HT1080 (cell line): ENCODE measurements around the gene BCAS1. TPM values are rescaled to one million over a fixed set of nuclear protein-coding genes. Genes with fewer than 3 reads are reported as not detected.
"Not testable (repeated sequence)": the region's sequence is repeated elsewhere in the genome, so short reads cannot be mapped to it uniquely, and the experiment has no call there.

ENCODE experiments used
- DNase-seq: peaks from one replicate; pipeline ENCODE4 v3.0.0-alpha.2; 2015; ENCODE audit warnings: low read depth
- total RNA-seq: library from RNA; depleted of rRNA; stranded (reverse); fragments of >200 nt; shearing (Covaris generic); gene quantifications from 2 replicates; pipeline ENCODE4 v1.2.3, GENCODE V29; 2014

BCAS1 gene
- total RNA-seq, 1 experiment from 2014 or later: 0.06 TPM

- no peak for DNase-seq
These were observed 49.5 kb downstream of the BCAS1 start for GRCh38 chr20:54020868-54021267.

- no peak for DNase-seq
These were observed 50.0 kb downstream of the BCAS1 start for GRCh38 chr20:54020348-54020747.

GRCh38 chr20:54019585-54019984 is 50.8 kb downstream of the BCAS1 start:
- DNase-seq: no peak

- DNase-seq: no peak
These were observed 51.3 kb downstream of the BCAS1 start for GRCh38 chr20:54019127-54019526.

- no peak for DNase-seq
These were observed 52.5 kb downstream of the BCAS1 start for GRCh38 chr20:54017846-54018245.

- DNase-seq: no peak
These were observed 54.9 kb downstream of the BCAS1 start for GRCh38 chr20:54015496-54015895.

GRCh38 chr20:54014293-54014926 is 56.0 kb downstream of the BCAS1 start:
- no peak for DNase-seq

- DNase-seq: no peak
These were observed 56.9 kb downstream of the BCAS1 start for GRCh38 chr20:54013471-54013870.

GRCh38 chr20:54011346-54011745 is 59.0 kb downstream of the BCAS1 start:
- no peak for DNase-seq

- DNase-seq: not testable (repeated sequence)
These were observed 64.2 kb downstream of the BCAS1 start for GRCh38 chr20:54006216-54006615.

GRCh38 chr20:54005524-54005923 is 64.9 kb downstream of the BCAS1 start:
- DNase-seq: no peak

GRCh38 chr20:54004445-54004844 is 65.9 kb downstream of the BCAS1 start:
- DNase-seq: no peak

GRCh38 chr20:54002741-54003140 is 67.7 kb downstream of the BCAS1 start:
- DNase-seq: no peak

GRCh38 chr20:54002056-54002575 is 68.3 kb downstream of the BCAS1 start:
- no peak for DNase-seq

GRCh38 chr20:54000914-54001313 is 69.5 kb downstream of the BCAS1 start:
- no peak for DNase-seq

- no peak for DNase-seq
These were observed 70.1 kb downstream of the BCAS1 start for GRCh38 chr20:54000262-54000661.

GRCh38 chr20:53999077-53999476 is 71.3 kb downstream of the BCAS1 start:
- DNase-seq: no peak

GRCh38 chr20:53996584-53997486 is 73.6 kb downstream of the BCAS1 start:
- DNase-seq: no peak

GRCh38 chr20:53995949-53996348 is 74.4 kb downstream of the BCAS1 start:
- no peak for DNase-seq

- DNase-seq: no peak
These were observed 76.3 kb downstream of the BCAS1 start for GRCh38 chr20:53994088-53994487.

GRCh38 chr20:53993310-53993709 is 77.1 kb downstream of the BCAS1 start:
- no peak for DNase-seq

GRCh38 chr20:53990768-53991450 is 79.5 kb downstream of the BCAS1 start:
- DNase-seq: no peak
